Stimulated activated CD8-positive, alpha-beta memory T cell treated with anti-CD3 and anti-CD28 coated beads, Interleukin-12 subunit alpha, Interleukin-12 subunit beta, amount 100 ng/mL, for 1 hour (primary cell): ENCODE measurements around the gene AKAP13.
A peak's percentile ranks its signal among the peaks of the same experiment; 100 is the strongest.
"Not testable (repeated sequence)": the region's sequence is repeated elsewhere in the genome, so short reads cannot be mapped to it uniquely, and the experiment has no call there.

ENCODE experiments used
- DNase-seq: peaks from one replicate; pipeline ENCODE4 v3.0.0-alpha.2; 2020; ENCODE audit warnings: low read depth

The AKAP13 gene, protein sequence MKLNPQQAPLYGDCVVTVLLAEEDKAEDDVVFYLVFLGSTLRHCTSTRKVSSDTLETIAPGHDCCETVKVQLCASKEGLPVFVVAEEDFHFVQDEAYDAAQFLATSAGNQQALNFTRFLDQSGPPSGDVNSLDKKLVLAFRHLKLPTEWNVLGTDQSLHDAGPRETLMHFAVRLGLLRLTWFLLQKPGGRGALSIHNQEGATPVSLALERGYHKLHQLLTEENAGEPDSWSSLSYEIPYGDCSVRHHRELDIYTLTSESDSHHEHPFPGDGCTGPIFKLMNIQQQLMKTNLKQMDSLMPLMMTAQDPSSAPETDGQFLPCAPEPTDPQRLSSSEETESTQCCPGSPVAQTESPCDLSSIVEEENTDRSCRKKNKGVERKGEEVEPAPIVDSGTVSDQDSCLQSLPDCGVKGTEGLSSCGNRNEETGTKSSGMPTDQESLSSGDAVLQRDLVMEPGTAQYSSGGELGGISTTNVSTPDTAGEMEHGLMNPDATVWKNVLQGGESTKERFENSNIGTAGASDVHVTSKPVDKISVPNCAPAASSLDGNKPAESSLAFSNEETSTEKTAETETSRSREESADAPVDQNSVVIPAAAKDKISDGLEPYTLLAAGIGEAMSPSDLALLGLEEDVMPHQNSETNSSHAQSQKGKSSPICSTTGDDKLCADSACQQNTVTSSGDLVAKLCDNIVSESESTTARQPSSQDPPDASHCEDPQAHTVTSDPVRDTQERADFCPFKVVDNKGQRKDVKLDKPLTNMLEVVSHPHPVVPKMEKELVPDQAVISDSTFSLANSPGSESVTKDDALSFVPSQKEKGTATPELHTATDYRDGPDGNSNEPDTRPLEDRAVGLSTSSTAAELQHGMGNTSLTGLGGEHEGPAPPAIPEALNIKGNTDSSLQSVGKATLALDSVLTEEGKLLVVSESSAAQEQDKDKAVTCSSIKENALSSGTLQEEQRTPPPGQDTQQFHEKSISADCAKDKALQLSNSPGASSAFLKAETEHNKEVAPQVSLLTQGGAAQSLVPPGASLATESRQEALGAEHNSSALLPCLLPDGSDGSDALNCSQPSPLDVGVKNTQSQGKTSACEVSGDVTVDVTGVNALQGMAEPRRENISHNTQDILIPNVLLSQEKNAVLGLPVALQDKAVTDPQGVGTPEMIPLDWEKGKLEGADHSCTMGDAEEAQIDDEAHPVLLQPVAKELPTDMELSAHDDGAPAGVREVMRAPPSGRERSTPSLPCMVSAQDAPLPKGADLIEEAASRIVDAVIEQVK (N-terminal part only)

DNA sequence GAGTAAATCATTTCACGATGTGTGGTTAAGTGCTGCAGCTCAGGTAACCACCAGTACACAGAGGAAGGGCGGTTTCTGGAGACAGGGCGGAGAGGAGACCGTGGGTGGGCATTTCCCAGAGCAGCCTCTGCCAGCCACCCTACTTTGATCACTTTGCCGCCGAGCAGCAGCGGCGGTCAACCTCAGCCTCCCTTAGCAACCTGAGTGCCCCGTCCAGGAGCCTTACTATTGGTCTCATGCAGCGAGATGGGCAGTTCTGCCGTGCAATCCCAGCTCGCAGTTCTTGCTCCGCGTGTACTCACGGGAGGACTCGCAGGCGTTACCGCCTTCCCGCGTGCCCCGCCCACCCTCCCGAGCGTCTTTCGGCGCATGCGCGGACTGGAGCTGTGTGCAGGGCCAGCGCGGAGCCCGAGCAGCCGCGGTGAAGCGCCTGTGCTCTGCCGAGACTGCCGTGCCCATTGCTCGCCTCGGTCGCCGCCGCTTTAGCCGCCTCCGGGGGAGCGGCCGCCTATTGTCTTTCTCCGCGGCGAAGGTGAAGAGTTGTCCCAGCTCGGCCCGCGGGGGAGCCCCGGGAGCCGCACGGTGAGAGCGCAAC is at the start of gene AKAP13:
TSS of gene AKAP13 (plus strand) at position 387 of the 595 bp plus-strand sequence. CDS start 105,118 bp downstream, outside the sequence.
- DNase-seq: peak; percentile 85

GRCh38 chr15:85330901-85331588 is 49.4 kb upstream of the AKAP13 start:
- DNase-seq: peak; percentile 52

- DNase-seq: no peak
Measured at GRCh38 chr15:85331655-85332285, 48.6 kb upstream of the AKAP13 start.

DNA sequence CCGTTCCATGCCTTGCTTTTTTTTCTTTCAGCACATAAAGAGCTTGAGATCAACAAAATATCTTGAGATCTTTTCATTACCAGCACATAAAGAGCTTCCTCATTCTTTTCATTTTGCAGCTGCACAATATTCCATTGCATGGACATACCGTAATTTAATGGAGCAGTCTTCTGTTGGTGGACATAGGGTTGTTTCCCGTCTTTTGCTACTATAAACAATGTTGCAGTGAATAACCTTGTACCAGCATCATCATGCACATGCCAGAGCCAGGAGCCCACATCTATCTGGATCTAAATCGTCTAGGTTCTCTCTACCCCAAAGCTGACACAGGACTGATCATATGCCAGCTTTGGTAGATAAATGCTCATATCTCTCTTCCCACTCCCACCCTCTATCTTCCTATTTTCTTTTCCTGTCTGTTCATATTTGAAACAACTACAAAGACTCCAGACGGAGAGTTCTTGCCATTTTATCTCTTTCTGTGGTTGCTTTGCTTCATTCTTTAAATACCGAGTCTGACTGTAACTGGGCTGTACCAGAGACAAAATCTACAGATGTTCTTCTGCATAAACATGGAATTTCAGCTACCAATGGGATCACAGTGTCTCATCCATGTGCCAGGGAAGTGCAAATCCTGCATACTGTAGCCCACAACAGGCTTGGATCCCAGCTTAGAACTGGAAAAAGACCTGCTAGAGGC is 47.1 kb upstream of the AKAP13 start:
- DNase-seq: no peak

DNA sequence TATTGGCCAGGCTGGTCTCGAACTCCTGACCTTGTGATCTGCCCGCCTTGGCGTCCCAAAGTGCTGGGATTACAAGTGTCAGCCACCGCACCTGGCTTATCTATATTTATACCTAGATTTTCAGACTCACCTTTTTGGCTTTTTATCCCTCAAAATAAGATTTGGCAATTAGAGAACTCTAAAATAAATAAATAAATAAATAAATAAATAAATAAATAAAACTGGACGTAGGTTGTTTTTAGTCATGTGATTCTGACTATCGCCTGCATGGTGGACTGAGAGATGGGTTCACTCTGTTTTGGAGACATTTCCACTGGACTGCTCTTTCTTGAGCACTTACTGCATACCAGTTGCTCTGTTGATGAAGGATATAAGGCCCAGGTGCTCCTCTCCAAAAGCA is 46.2 kb upstream of the AKAP13 start:
- no peak for DNase-seq

DNA sequence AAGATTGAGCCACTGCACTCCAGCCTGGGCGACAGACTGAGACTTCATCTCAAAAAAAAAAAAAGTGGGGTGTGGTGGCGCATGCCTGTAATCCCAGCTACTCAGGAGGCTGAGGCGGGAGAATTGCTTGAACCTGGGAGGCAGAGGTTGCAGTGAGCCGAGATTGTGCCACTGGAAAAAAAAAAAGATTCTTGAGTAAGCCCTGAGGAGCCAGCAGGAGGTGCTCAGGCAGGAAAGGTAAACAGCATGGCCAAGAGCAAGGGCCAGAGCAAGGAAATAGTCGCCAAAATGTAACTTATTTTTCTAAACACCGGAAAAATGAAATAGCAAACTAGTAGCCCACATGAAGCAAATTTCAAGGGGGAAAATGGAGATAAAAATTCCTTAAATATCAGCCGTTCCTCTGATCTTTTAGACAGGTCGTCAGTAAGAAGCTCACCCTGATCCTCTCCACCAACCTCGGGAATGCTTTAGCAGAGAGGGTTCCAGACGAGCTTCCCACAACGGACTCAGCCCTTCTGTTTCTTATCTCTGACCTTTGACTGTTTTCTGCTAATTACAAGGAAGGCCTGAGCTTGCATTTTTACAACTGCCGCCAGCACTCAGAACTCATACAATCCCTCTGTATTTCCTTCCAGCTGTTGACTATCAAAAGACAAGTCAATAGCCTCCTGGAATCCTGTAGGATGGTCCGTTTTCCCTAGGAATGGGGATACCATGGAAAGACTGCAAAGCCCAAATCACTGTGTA is 45.0 kb upstream of the AKAP13 start:
- no peak for DNase-seq

DNA sequence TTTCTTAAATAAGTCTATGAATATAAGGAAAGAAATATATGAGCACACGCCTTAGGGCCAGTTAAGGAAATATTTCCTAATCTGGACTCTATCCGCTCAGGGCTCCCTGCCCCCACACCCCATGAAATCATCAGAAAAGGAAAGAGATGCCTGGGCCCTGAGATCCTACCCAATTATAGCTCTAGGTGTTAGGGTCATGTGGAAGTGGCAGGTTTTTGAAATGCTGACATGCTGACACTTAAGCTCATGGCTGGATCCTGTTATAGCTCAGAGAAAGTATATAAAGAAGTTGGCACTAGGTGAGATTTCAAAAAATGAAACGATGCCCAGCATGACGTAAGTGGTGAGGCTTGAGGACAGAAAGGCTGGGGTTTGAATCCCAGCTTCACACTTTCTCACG is 43.5 kb upstream of the AKAP13 start:
- no peak for DNase-seq

DNA sequence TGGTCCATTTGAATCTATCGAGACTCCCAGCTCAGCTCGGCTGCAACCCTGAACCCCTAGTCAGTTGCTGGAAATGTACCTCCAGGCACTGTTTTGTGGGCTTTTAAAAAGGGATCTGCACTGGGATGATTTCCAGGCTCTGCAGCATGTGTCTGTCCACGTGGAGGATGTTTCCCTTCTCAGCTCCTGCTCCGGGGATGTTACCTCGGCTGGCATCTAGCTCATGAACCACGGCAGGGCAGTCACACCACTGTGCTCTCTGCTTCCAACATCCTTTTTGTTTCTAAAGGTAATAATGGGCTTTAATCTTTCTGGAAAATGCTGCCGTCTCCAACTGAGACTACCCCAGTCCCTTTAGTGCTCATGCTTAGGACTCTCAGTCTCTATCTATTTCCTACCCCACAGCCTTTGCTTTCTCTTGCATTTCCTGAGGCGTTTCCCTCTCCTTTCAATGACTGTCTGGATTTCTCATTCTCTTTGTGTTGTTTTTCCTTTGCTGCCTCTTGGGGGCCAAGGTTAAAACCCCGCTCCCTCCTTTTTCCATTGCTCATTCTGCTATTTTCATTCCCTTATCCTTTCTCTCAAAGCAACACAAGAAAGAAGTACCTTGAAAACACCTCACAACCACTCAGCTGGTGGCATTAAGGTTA is 42.9 kb upstream of the AKAP13 start:
- no peak for DNase-seq

- DNase-seq: no peak
Measured at GRCh38 chr15:85340321-85340665, 40.1 kb upstream of the AKAP13 start.

DNA sequence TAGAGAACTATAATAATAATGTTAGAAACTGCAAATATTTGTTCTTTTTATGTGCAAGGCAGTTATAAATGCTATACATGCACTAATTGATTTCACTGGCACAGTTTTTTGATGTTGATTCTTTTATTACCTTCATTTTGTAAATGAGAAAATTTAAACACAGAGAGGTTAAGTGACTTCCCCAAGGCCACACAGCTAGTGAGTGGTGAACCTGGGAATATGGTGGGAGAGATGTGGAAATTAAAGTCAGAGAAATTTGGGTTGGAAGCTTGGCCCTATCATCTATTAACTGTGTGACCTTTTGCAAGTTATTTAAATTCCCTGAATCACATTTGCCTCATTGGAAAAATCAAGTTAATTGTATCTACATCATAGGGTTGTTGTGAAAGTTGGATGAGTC is 39.6 kb upstream of the AKAP13 start:
- DNase-seq: no peak

GRCh38 chr15:85342163-85342562 is 38.2 kb upstream of the AKAP13 start:
- DNase-seq: not testable (repeated sequence)

GRCh38 chr15:85343443-85343842 is 37.0 kb upstream of the AKAP13 start:
- not testable (repeated sequence) for DNase-seq

DNA sequence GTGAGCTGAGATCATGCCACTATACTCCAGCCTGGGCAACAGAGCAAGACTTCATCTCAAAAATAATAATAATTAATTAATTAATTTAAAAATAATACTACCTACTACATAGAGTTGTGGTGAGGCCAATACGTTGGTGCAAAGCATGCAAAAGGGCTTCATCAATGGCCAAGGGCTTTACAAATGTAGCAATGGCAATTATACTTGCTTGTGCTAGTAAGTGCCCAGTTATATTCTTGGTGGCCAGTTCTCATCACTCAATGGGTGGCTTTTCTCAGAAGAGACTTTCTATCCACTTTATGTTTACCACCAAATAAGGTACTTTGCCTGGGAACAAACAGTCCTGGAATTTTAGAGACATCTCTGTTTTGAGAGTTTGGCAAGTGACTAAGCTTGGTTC is 36.2 kb upstream of the AKAP13 start:
- not testable (repeated sequence) for DNase-seq

DNA sequence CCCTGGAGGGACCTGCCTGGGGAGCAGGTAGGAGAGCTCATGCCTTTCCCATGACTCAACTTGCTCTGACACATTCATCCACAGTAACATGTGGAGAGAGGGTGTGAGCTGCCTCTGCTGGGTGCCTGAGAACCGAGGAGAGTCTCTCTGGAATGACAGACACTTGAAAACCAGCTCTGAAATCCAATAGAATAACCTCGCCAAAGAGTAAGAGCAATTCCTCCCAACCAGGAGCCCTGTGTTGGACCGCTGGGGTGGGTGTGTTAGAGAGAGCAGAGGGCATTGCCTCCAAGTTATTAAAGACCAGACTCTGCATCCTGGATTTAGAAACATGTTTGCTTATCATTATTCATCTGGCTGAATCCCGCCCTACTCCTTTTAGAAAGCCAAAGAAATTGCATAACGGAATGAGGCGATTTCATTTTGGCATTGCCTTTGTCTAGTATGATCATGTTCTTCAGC is 35.7 kb upstream of the AKAP13 start:
- DNase-seq: not testable (repeated sequence)

DNA sequence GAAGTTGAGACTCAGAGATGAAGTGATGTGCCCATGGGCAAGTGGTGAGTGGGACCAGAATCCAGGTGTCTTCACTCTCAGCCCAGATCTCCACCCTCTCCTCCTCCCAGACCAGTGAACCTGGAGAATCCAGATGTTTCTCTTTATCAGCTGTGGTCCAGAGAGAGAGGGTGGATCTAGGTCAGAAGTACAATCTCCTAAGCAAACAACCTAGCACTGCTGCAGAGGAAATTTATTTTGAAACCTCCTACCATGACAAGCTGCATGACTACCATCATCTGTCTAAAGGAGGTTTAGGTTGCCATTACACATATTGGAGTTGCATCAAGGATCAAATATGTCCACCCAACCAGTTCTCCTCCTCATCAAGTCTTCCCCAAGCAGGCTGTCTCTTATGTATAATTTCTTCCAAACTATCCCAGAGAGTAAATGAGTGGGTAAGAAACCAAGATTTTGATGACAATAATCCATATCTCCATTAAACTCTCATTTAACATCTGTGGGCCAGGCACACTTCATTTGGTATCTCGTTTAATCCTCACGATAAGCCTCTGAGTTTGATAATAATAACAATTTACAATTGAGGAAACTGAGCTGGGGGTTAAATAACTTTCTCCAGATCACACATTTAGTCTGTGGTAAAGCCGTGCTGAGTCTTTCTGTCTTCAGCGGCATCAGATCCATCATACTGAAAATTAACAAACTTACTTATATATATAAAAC is 35.0 kb upstream of the AKAP13 start:
- not testable (repeated sequence) for DNase-seq

GRCh38 chr15:85346462-85347084 is 33.8 kb upstream of the AKAP13 start:
- not testable (repeated sequence) for DNase-seq

- not testable (repeated sequence) for DNase-seq
Measured at GRCh38 chr15:85347264-85348047, 32.9 kb upstream of the AKAP13 start.
